Upper lobe of left lung (tissue), 6 donors: ENCODE measurements around the gene UQCRFS1. TPM values are rescaled to one million over a fixed set of nuclear protein-coding genes. Genes with fewer than 3 reads are reported as not detected.

Experiments used
- ATAC-seq, 2 donors: fragments of 200-7000 bp; cut with Tn5 transposase; one replicate each; pipeline ENCODE4 v1.9.1; 2022; ENCODE audit warnings: mild to moderate bottlenecking in 2 of 2, moderate library complexity in 2 of 2; ENCODE audit not compliant: low FRiP score in 2 of 2
- DNase-seq, 2 donors: peaks; one replicate each; pipeline ENCODE4 v3.0.0-alpha.2; 2019 to 2020
- H3K27ac ChIP-seq, 4 donors: fragments of 200-600 bp; sonication (generic); one replicate each; pipeline ENCODE4 v1.5.1; 2016 to 2019
- H3K27me3 ChIP-seq, 4 donors: fragments of 200-600 bp; sonication (generic); one replicate each; pipeline ENCODE4 v1.5.1; 2017 to 2019
- H3K36me3 ChIP-seq, 4 donors: fragments of 200-600 bp; sonication (generic); one replicate each; pipeline ENCODE4 v1.5.1; 2016 to 2019
- H3K4me1 ChIP-seq, 4 donors: fragments of 200-600 bp; sonication (generic); one replicate each; pipeline ENCODE4 v1.5.1; 2018 to 2019
- H3K4me3 ChIP-seq, 4 donors: fragments of 200-600 bp; sonication (generic); one replicate each; pipeline ENCODE4 v1.5.1; 2017 to 2019; ENCODE audit warnings: mild to moderate bottlenecking in 2 of 4, moderate library complexity in 1 of 4
- H3K9me3 ChIP-seq, 4 donors: fragments of 200-600 bp; sonication (generic); one replicate each; pipeline ENCODE4 v1.5.1; 2018 to 2019
- CTCF ChIP-seq, 6 experiments: fragments of 450-650 bp in 4 of 6; fragments of 200-600 bp in 2 of 6; sonication (generic) in 2 of 6; IDR thresholded peaks; one replicate each; pipeline ENCODE4 v1.5.1; 2016 to 2019; ENCODE audit warnings: antibody characterized with exemption in 6 of 6
- EP300 ChIP-seq, 4 donors: sonication (generic); formaldehyde crosslinking; IDR thresholded peaks; one replicate each; pipeline ENCODE4 v1.5.1; 2017; ENCODE audit warnings: antibody characterized with exemption in 4 of 4, control low read depth in 2 of 4
- POLR2A ChIP-seq, 4 donors: fragments of 450-650 bp; IDR thresholded peaks; one replicate each; pipeline ENCODE4 v1.5.1; 2016 to 2017; ENCODE audit warnings: antibody characterized with exemption in 4 of 4, mild to moderate bottlenecking in 2 of 4
- POLR2AphosphoS5 ChIP-seq, 2 donors: sonication (generic); formaldehyde crosslinking; IDR thresholded peaks; one replicate each; pipeline ENCODE4 v1.5.1; 2017; ENCODE audit warnings: antibody characterized with exemption in 2 of 2
- WGBS, 2 donors: methylation state at CpG; one replicate each; pipeline ENCODE4 v1.1.5; 2017 to 2018; 5-methylcytosine and 5-hydroxymethylcytosine counted together
- small RNA-seq, 4 donors: library from RNA; depleted of rRNA; stranded (forward); fragments of <200 nt; gene quantifications; one replicate each; pipeline ENCODE3, GENCODE V24; 2016
- total RNA-seq, 6 donors: library from RNA; depleted of rRNA in 4 of 6; stranded (reverse); fragments of >200 nt in 4 of 6; gene quantifications; one replicate each; pipeline versions ENCODE4 v1.1.0 to v1.2.1, GENCODE V29; 2016 to 2021
- donor health status: DM: no; HTN: no; CAD: no; lungs with moderate emphysema.
- donor health status: DM: no; HTN: yes; CAD: no; lungs with severe emphysema.

The UQCRFS1 gene
- total RNA-seq, 6 donors from 2014 or later, result 9.4 to 36.6 (median 20.0) TPM

GRCh38 chr19:29162694-29163093, 50.3 kb downstream of the UQCRFS1 start:
- Histone ChIP-seq H3K9me3 (peaks cover 0 to 6% (median 3%) of the 10 kb centered on the region in 4 donors), H3K4me1 (no peaks in the 10 kb centered on the region), H3K36me3 (no peaks in the 10 kb centered on the region), H3K4me3 (no peak overlapping the region), H3K27ac (no peak overlapping the region), H3K27me3 (no peaks in the 10 kb centered on the region)
- ATAC-seq, result no peak
- 20% methylated on average over 2 to 3 of the region's 3 CpGs for WGBS, 2 donors
- DNase-seq, result no peak
- TF ChIP-seq EP300 (IDR thresholded peaks at IDR 0.05) (no peak), CTCF (IDR thresholded peaks at IDR 0.05) (no peak), POLR2A (IDR thresholded peaks at IDR 0.05) (no peak), POLR2AphosphoS5 (IDR thresholded peaks at IDR 0.05) (no peak)

GRCh38 chr19:29155683-29156082, 57.3 kb downstream of the UQCRFS1 start:
- DNase-seq (no peak), ATAC-seq (no peak)
- Histone ChIP-seq H3K36me3 (no peaks in the 10 kb centered on the region), H3K4me3 (no peak overlapping the region), H3K27ac (no peak overlapping the region), H3K9me3 (peaks cover 4 to 17% (median 12%) of the 10 kb centered on the region in 4 donors), H3K27me3 (no peaks in the 10 kb centered on the region), H3K4me1 (no peaks in the 10 kb centered on the region)
- TF ChIP-seq EP300 (IDR thresholded peaks at IDR 0.05) (no peak), POLR2AphosphoS5 (IDR thresholded peaks at IDR 0.05) (no peak), POLR2A (IDR thresholded peaks at IDR 0.05) (no peak), CTCF (IDR thresholded peaks at IDR 0.05) (no peak)
- WGBS, 2 donors, result 86 to 96% methylated on average over 2 of the region's 2 CpGs

Small RNA genes within 50 kb of the gene (small RNA-seq; reads per million reads assigned to genes)
- 0 reads per million in 4 donors for gene RN7SL340P
